Spleen (tissue), 13 donors: ENCODE measurements around the gene KBTBD2. TPM values are rescaled to one million over a fixed set of nuclear protein-coding genes. Genes with fewer than 3 reads are reported as not detected.
A peak's percentile ranks its signal among the peaks of the same experiment; 100 is the strongest.

Source experiments
- DNase-seq: peaks from one replicate; pipeline ENCODE4 v3.0.0-alpha.2; 2020
- H3K27ac ChIP-seq, 8 donors: fragments of 200-600 bp; sonication (generic) in 7 of 8; 1 replicate in 4 of 8; 2 replicates in 4 of 8; pipeline versions ENCODE4 v1.5.0 to v1.8.0; 2016 to 2021; ENCODE audit warnings: inconsistent platforms in 4 of 8, mild to moderate bottlenecking in 4 of 8, moderate library complexity in 1 of 8
- H3K27me3 ChIP-seq, 7 donors: fragments of 200-600 bp; sonication (generic) in 6 of 7; replicated peaks in 1 of 7; 1 replicate in 4 of 7; 2 replicates in 3 of 7; pipeline versions ENCODE4 v1.5.0 to v1.8.0; 2016 to 2021; ENCODE audit warnings: inconsistent platforms in 3 of 7, mild to moderate bottlenecking in 1 of 7
- H3K36me3 ChIP-seq, 6 donors: fragments of 200-600 bp; sonication (generic) in 5 of 6; 1 replicate in 4 of 6; 2 replicates in 2 of 6; pipeline versions ENCODE4 v1.5.0 to v1.8.0; 2016 to 2021; ENCODE audit warnings: inconsistent platforms in 2 of 6
- H3K4me1 ChIP-seq, 6 donors: fragments of 200-600 bp; sonication (generic) in 5 of 6; 1 replicate in 3 of 6; 2 replicates in 3 of 6; pipeline versions ENCODE4 v1.5.0 to v1.8.0; 2016 to 2021; ENCODE audit warnings: inconsistent platforms in 3 of 6
- H3K4me3 ChIP-seq, 8 donors: fragments of 200-600 bp; sonication (generic) in 7 of 8; 1 replicate in 4 of 8; 2 replicates in 4 of 8; pipeline versions ENCODE4 v1.5.0 to v1.8.0; 2016 to 2021; ENCODE audit warnings: inconsistent platforms in 4 of 8, mild to moderate bottlenecking in 4 of 8, moderate library complexity in 2 of 8
- H3K9me3 ChIP-seq, 8 donors: fragments of 200-600 bp; sonication (generic) in 7 of 8; 1 replicate in 4 of 8; 2 replicates in 4 of 8; pipeline versions ENCODE4 v1.5.0 to v1.8.0; 2016 to 2021; ENCODE audit warnings: inconsistent platforms in 4 of 8
- POLR2A ChIP-seq, 3 donors: fragments of 450-650 bp; IDR thresholded peaks; one replicate each; pipeline ENCODE4 v1.5.1; 2017; ENCODE audit warnings: antibody characterized with exemption in 3 of 3, mild to moderate bottlenecking in 1 of 3
- POLR2AphosphoS5 ChIP-seq, 3 donors: sonication (generic); formaldehyde crosslinking; IDR thresholded peaks; one replicate each; pipeline ENCODE4 v1.5.1; 2017; ENCODE audit warnings: antibody characterized with exemption in 3 of 3
- WGBS, 5 donors: extraction: QIAGEN DNeasy Blood & Tissue Kit in 3 of 5; methylation state at CpG; one replicate each; pipeline versions ENCODE4 v1.1.5 to v1.1.7; 2013 to 2018; 5-methylcytosine and 5-hydroxymethylcytosine counted together
- intact Hi-C: fragments of 100-400 bp; cut with DNase I; formaldehyde crosslinking; loops from one replicate; pipeline ENCODE4 v1.15.0; 2023; ENCODE audit warnings: low total_unique reads
- long read RNA-seq, 2 donors: transcript quantifications; one replicate each; lab custom pipeline, GENCODE V29; 2026
- polyA plus RNA-seq, 3 donors: library from polyadenylated mRNA; stranded (reverse); fragments of 200-250 nt; gene quantifications; one replicate each; pipeline ENCODE4 v1.2.1, GENCODE V29; 2013
- total RNA-seq, 7 donors: library from RNA; depleted of rRNA in 3 of 7; stranded (reverse); fragments of >200 nt in 3 of 7; fragmentation: NEBNext Ultra II Directional in 4 of 7; extraction: Animal tissue kit (Norgen Biotek cat#: 25700) in 4 of 7; gene quantifications; one replicate each; pipeline versions ENCODE4 v1.1.0 to v1.2.1, GENCODE V29; 2016 to 2021
- TF ChIP-seq, protein P1 (sequence below), 11 experiments: fragments of 200-600 bp in 7 of 11; fragments of 450-650 bp in 4 of 11; sonication (generic) in 4 of 11; IDR thresholded peaks in 8 of 11; conservative IDR thresholded peaks in 3 of 11; 1 replicate in 7 of 11; 2 replicates in 4 of 11; pipeline versions ENCODE4 v1.4.0 to v1.8.0; 2016 to 2021; ENCODE audit warnings: antibody characterized with exemption in 11 of 11, inconsistent platforms in 4 of 11, mild to moderate bottlenecking in 1 of 11
- donor health status: healthy with polysubstance abuse.
- donor health status: DM: no; HTN: no; CAD: no; lungs with moderate emphysema.
- donor health status: DM: no; HTN: no; CAD: no.
- donor health status: Bipolar disorder and iron deficiency.
- donor health status: healthy.
- donor health status: DM: no; HTN: no; CAD: no.
- donor health status: DM: yes; HTN: yes; CAD: no.

The KBTBD2 gene
- total RNA-seq (10 to 100 TPM; 57.4 to 80.8 (median 61.4) TPM), polyA plus RNA-seq (10 to 100 TPM; 15.6 to 19.1 (median 16.6) TPM)
- long read RNA-seq, donor 1, transcript KBTBD2-201 (4 exons, 3,745 nt): major isoform, 10 of 10 reads
- long read RNA-seq, donor 1, partial matches to known transcripts: 0 of 10 reads
- long read RNA-seq, donor 1, other reads (novel, unspliced or antisense): 0 of 10 reads
- long read RNA-seq, donor 2, transcript KBTBD2-201 (4 exons, 3,745 nt): major isoform, 7 of 7 reads
- long read RNA-seq, donor 2, partial matches to known transcripts: 0 of 7 reads
- long read RNA-seq, donor 2, other reads (novel, unspliced or antisense): 0 of 7 reads

DNA sequence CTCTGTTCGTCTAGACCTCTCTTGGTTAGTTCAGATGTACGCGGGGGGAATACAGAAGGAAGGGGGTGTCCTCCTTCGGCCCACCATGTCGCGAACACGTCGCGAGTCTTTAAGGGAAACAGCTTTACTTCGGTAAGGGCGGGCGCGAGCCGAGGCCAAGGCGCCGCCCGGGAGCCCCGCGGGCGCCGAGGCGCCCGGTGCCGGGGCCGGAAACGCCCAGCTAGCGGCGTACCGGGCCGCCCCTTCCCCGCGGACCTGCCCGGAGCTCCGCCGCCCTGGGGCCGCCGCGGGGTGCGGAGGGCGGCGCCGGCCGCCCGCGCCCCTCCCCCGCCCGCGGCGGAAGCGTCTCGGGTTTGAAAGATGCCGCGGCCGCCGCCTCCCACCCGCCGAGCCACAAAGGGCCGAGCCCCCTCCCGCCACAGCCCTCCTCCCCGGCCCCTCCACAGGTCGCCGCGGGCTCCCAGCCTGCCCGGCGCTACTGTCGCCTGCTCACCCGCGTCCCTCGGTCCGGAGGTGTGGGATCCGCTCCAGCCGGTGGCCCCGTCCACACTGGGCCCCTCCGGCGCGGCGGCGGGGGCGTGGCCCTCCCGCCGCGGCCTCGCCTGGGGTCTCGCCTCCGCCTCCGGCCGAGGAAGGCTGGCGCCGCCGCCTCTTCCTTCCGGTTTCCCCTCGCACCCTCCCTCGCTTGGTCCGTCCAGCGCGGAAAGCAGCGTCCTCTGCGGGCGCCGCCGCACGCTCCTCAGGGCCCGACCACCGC, at the start of gene KBTBD2:
Gene KBTBD2, minus strand, starts transcription at position 718 of the 757 bp plus-strand sequence. CDS start 12,156 bp downstream, outside the sequence.
- peak within 1 kb of the TSS; percentile 96 to 99 (median 99) for H3K27ac ChIP-seq
- no peaks in the 10 kb centered on the region for H3K36me3 ChIP-seq
- 0 to 1% (median 1%) methylated on average over 26 to 104 of the region's 104 CpGs for WGBS, 5 donors
- H3K27me3 ChIP-seq: no peaks in the 10 kb centered on the region
- peak; percentile 98 for DNase-seq
- peaks cover 43 to 63% (median 54%) of the 10 kb centered on the region in 6 donors for H3K4me1 ChIP-seq
- intact Hi-C loops: loop anchor here (10.0 kb wide), 1 partner anchor 174 kb away; the partner anchor contains the start of gene NT5C3A
- no peaks in the 10 kb centered on the region for H3K9me3 ChIP-seq
- H3K4me3 ChIP-seq: peak within 1 kb of the TSS; percentile 62 to 88 (median 74)
- TF ChIP-seq POLR2A (IDR thresholded peaks at IDR 0.05) (peak in 1 of 3 donors; percentile 26), POLR2AphosphoS5 (IDR thresholded peaks at IDR 0.05) (peak in 2 of 3 donors; percentile 5 to 60)
- TF ChIP-seq, protein P1, sequence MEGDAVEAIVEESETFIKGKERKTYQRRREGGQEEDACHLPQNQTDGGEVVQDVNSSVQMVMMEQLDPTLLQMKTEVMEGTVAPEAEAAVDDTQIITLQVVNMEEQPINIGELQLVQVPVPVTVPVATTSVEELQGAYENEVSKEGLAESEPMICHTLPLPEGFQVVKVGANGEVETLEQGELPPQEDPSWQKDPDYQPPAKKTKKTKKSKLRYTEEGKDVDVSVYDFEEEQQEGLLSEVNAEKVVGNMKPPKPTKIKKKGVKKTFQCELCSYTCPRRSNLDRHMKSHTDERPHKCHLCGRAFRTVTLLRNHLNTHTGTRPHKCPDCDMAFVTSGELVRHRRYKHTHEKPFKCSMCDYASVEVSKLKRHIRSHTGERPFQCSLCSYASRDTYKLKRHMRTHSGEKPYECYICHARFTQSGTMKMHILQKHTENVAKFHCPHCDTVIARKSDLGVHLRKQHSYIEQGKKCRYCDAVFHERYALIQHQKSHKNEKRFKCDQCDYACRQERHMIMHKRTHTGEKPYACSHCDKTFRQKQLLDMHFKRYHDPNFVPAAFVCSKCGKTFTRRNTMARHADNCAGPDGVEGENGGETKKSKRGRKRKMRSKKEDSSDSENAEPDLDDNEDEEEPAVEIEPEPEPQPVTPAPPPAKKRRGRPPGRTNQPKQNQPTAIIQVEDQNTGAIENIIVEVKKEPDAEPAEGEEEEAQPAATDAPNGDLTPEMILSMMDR (IDR thresholded peaks at IDR 0.05 in 8 of 11, conservative IDR thresholded peaks at IDR 0.05 in 3 of 11): peak in 1 of 11 experiments; percentile 11

DNA sequence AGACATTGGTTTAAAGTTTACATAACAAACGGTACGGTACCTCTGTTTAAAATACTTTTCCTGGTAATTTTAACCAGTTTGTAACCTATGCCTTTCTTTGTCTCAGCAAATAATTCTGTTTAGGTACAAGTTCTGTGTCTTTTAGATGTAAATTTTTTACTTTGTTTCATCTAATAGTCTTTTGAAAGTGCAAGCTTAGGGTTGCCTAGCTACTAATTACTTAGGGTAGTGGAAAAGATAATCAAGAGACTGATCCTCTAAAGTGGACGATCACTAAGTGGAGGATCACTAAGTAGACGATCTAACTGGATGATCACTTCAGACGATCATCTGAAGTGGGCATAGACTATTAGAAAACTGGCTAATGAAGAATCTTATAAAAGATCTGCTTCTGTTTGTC, 49.6 kb upstream of the KBTBD2 start:
- peaks cover 0 to 4% (median 0%) of the 10 kb centered on the region in 8 donors for H3K9me3 ChIP-seq
- H3K36me3 ChIP-seq: no peaks in the 10 kb centered on the region
- intact Hi-C loops: loop anchor here (5.0 kb wide), 1 partner anchor 94 kb away; no protein-coding TSS in a partner anchor
- peaks cover 15 to 66% (median 53%) of the 10 kb centered on the region in 6 donors for H3K4me1 ChIP-seq
- H3K27me3 ChIP-seq: peaks cover 0 to 5% (median 0%) of the 10 kb centered on the region in 7 donors
- DNase-seq: no peak
- TF ChIP-seq, protein P1 (IDR thresholded peaks at IDR 0.05 in 8 of 11, conservative IDR thresholded peaks at IDR 0.05 in 3 of 11): no peak
- no peak for TF ChIP-seq POLR2A (IDR thresholded peaks at IDR 0.05)
- TF ChIP-seq POLR2AphosphoS5 (IDR thresholded peaks at IDR 0.05): no peak
- 44 to 76% (median 62%) methylated on average over 5 of the region's 5 CpGs for WGBS, 5 donors
- peak overlapping the region in 7 of 8 donors; percentile 53 to 88 (median 72) for H3K4me3 ChIP-seq
- H3K27ac ChIP-seq: peak overlapping the region in 6 of 8 donors; percentile 84 to 95 (median 92)

DNA sequence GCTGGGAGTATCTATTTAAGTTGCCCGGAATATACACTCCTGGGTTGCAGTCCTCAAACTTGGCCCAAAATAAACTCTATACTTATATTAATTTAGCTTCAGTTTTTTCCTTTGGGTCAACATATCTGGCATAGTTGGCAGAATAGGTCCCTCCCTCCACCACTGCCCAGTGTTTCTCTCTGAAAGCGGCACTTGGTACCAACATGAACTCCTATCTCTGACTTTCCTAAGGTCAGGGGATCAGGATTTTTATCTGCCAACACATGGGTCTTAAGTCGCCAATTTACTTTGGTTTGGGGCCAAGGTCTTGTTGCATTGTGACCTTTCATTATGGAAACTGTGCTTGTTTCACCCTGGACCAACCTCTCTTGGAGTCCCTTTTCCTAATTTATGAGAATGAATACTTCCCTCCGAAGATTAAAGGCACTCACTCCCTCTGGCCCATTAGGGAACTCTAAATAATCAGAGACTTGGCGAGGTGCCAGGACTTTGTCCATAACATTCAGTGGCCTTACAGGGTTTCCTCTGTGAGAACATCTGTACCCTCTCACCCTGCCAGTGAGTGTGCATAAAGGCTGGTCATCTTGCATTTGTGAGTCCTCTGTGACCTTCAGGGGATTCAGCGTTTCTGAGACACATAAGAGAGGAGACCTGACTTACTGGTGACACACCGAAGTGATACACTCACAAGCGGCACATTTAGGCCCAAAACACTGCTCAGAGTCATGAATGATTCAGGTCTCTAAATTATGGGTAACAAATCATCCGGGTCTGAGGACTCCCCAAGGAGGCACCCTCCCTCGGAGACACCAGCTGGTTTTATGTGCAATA, 46.0 kb upstream of the KBTBD2 start:
- H3K4me3 ChIP-seq: no peak overlapping the region
- H3K9me3 ChIP-seq: no peaks in the 10 kb centered on the region
- intact Hi-C loops: no loop called here
- H3K27me3 ChIP-seq: peaks cover 0 to 2% (median 0%) of the 10 kb centered on the region in 7 donors
- WGBS, 5 donors: 64 to 77% (median 70%) methylated on average over 10 of the region's 10 CpGs
- peak overlapping the region in 5 of 8 donors; percentile 19 to 49 (median 28) for H3K27ac ChIP-seq
- peaks cover 0 to 13% (median 0%) of the 10 kb centered on the region in 6 donors for H3K36me3 ChIP-seq
- no peak for TF ChIP-seq POLR2A (IDR thresholded peaks at IDR 0.05)
- TF ChIP-seq POLR2AphosphoS5 (IDR thresholded peaks at IDR 0.05): no peak
- TF ChIP-seq, protein P1 (IDR thresholded peaks at IDR 0.05 in 8 of 11, conservative IDR thresholded peaks at IDR 0.05 in 3 of 11): no peak
- H3K4me1 ChIP-seq: peaks cover 15 to 67% (median 52%) of the 10 kb centered on the region in 6 donors
- no peak for DNase-seq
